GM19372 (cell line): Measurements from ENCODE around the gene RRP7A.
"Not testable (repeated sequence)": the region's sequence is repeated elsewhere in the genome, so short reads cannot be mapped to it uniquely, and the experiment has no call there.

ENCODE experiments used
- ATAC-seq: cut with Tn5 transposase; IDR thresholded peaks from one replicate; pipeline ENCODE4 v1.9.1; 2021; ENCODE audit warnings: mild to moderate bottlenecking, low read depth, moderate library complexity; ENCODE audit not compliant: unreplicated experiment

Gene RRP7A

GRCh38 chr22:42500161-42500835 lies 19.3 kb downstream of the RRP7A start:
- peak; percentile 63 for ATAC-seq

DNA sequence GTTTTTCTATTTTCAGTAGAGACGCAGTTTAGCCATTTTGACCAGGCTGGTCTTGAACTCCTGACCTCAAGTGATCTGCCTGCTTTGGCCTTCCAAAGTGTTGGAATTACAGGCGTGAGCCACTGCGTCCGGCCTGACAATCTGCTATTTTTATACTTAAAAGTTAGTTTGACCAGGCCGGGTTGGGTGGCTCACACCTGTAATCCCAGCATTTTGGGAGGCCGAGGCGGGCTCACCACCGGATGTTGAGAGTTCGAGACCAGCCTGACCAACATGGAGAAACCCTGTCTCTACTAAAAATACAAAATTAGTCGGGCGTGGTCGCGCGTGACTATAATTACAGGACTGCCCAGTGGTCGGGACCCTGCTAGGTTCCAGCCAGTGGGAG lies 19.8 kb downstream of the RRP7A start:
- ATAC-seq = not testable (repeated sequence)

GRCh38 chr22:42495533-42496141 lies 24.0 kb downstream of the RRP7A start:
- not testable (repeated sequence) for ATAC-seq

GRCh38 chr22:42493393-42493792 lies 26.2 kb downstream of the RRP7A start:
- ATAC-seq = no peak

DNA sequence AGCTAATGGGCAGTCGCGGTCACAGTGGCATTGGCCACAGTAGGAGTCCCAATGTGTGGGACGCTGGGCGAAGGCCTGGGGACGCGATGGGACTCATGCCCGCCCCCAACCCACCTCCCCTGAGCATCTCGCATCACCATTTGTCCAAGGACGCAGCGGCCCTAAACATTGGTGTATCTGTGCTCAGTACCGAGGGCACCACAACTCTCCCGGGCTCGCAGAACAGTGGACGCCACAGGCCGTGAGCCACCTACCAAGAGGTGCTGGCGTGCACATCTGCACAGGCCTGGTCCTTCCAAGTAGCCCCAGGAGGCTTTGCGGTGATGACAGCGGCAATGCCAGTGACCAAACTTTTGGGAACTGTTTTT lies 27.3 kb downstream of the RRP7A start:
- no peak for ATAC-seq

- no peak for ATAC-seq
Measured at GRCh38 chr22:42490243-42490832, 29.3 kb downstream of the RRP7A start.

- no peak for ATAC-seq
Measured at GRCh38 chr22:42489000-42489399, 30.6 kb downstream of the RRP7A start.

DNA sequence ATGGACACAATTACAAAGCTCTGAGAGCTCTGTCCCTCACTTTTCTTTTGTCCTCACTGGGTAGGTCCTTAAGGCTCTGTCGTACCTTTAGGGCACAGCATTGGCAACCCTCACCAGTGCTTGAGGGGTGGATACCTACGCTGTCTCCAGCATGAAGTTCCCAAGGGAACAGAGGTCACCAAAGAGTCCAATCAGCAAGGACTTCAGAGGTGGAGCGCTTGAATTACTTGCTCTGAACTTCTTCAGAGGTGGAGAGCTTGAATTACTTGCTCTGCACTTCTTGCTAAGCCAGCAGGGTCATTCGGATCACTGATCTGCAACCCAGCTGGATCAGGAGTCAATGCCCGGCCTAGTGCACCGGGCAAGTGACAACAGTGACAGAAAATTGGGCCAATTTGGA lies 35.1 kb downstream of the RRP7A start:
- ATAC-seq = no peak

GRCh38 chr22:42483610-42484223 lies 35.9 kb downstream of the RRP7A start:
- ATAC-seq = not testable (repeated sequence)

DNA sequence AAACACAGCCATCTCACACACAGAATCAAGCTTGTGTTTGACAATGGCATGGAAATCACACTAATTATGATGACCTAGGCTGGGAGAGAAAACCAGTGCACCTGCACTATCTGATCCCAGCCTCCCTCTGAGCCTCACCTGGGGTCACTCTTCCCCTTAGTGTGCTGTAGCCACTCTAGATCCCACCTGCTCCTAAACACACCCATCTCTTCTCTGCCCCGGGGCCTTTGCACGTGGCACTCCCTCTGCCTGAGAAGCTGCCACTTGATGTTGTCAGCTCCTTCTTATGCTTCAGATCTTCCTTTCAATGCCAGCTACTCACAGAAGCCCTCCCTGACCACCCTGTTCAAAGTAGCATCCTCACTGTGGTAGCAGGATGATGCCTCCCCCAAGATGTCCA lies 44.5 kb downstream of the RRP7A start:
- no peak for ATAC-seq

GRCh38 chr22:42473484-42474193 lies 46.0 kb downstream of the RRP7A start:
- no peak for ATAC-seq

DNA sequence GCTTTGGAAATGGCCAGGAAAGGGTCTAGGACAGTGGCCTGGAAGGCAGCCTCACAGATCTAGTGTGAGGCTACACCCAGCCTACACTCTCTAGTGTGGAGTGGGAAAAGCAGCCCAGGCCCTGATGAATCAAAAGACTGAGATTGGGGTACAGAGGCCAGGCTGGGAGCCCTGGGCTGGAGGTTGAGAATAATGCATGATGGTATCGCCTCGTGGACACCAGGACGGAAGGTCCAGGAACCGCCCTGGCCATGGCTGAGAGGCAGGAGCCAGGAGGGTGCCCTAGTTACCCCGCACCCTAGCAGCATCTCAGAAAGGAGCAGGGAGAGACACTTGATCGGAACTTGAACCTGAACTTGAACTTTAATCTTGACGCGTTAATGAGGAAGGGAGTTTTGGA lies 46.9 kb downstream of the RRP7A start:
- no peak for ATAC-seq

DNA sequence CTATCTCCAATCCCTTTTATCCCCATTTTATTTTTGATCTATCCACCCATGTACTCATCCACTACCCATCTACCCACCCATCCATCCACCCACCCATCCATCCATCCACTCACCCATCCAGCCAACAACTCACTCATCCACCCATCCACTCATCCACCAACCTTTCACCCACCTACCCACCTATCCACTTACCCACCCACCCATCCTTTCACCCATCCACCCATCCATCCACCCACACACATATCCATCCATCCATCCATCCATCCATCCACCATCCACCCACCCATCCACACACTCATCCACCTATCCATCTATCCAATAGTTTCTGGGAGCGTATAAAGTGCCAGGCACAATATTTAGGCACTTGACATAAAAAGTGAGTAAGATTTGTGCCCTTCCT lies 48.2 kb downstream of the RRP7A start:
- no peak for ATAC-seq

DNA sequence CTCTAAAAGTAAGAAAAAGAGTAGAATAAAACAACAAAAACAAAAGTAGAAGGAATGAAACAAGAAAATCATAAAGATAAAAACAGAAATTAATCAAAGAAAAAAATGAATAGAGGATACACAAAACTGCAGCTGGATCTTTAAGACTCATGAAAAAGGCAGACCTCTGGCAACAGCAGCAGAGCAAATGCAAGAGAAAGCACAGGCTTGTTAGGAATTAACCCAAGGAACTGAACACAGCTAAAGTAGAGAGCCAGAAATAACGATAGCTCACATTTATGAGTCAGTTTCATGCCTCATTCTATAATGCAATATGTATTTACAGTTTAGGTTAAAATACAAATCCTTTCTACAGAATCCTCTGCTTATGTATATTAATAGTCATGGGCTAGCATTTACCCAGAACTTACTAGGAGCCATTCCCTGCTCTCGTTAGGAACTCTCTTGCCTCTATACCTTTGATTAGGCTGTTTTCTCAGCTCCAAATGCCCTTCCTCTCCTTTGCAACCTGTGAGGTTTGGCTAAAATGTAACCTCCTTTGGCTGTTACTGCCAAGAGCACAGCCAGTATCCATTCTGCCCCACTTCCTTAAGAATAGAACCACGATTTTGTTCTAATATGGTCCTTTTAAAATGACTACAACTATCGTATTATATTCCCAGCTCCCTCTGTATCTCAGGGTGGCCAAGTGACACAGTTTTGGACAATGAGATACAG lies 49.1 kb downstream of the RRP7A start:
- ATAC-seq = no peak

GRCh38 chr22:42468841-42469240 lies 50.8 kb downstream of the RRP7A start:
- ATAC-seq = no peak

- no peak for ATAC-seq
Measured at GRCh38 chr22:42462016-42462415, 57.6 kb downstream of the RRP7A start.

DNA sequence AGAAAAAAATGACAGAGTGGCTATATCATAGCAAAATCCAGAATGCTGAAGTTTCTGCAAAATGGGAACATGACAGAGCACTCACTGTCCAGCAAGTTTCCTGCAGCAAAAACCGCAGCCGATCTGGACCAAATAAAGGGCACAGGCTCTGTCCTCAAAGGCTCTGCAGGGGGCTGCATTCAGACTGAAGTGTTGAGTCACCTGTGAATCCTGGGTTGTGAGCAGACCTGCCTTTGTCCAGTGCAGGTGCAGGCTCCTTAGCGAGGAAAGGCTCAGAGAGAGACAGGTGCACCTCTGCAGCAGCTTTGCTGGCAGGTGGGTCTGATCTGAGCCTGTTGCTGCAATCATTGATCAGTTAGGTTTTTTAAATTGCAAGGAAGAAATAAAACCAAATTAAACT lies 58.1 kb downstream of the RRP7A start:
- ATAC-seq = no peak
